AG10803 (cell line): ENCODE data around the gene SNX21.

Experiments used
- DNase-seq: peaks from one replicate; pipeline ENCODE4 v3.0.0; 2010; ENCODE audit warnings: low read depth
- H3K4me3 ChIP-seq: 2 replicates; pipeline ENCODE4 v1.5.1; 2011; ENCODE audit warnings: mild to moderate bottlenecking, low read length, control low read depth
- CTCF ChIP-seq: conservative IDR thresholded peaks from 2 replicates; pipeline ENCODE4 v1.5.1; 2011; ENCODE audit warnings: mild to moderate bottlenecking, low read length, control low read depth, inconsistent platforms

SNX21 gene

GRCh38 chr20:45816951-45817350 lies 16.6 kb upstream of the SNX21 start:
- DNase-seq = no peak
- H3K4me3 ChIP-seq = no peak overlapping the region
- TF ChIP-seq CTCF = no peak

GRCh38 chr20:45817376-45818194 lies 16.0 kb upstream of the SNX21 start:
- TF ChIP-seq CTCF = no peak
- H3K4me3 ChIP-seq = no peak overlapping the region
- peak; percentile 90 for DNase-seq

- no peak for DNase-seq
- TF ChIP-seq CTCF = no peak
Observed at GRCh38 chr20:45818239-45818638, 15.4 kb upstream of the SNX21 start.

GRCh38 chr20:45819466-45819865 lies 14.1 kb upstream of the SNX21 start:
- H3K4me3 ChIP-seq = no peak overlapping the region
- DNase-seq = no peak
- no peak for TF ChIP-seq CTCF

More at GRCh38 chr20:45818239-45818638, 15.4 kb upstream of the SNX21 start:
- H3K4me3 ChIP-seq = no peak overlapping the region

GRCh38 chr20:45821947-45822346 lies 11.7 kb upstream of the SNX21 start:
- TF ChIP-seq CTCF = no peak
- no peak overlapping the region for H3K4me3 ChIP-seq
- DNase-seq = no peak

- H3K4me3 ChIP-seq = no peak overlapping the region; the same call in 1 of the 2 replicates
Observed at GRCh38 chr20:45822857-45823256, 10.7 kb upstream of the SNX21 start.

More at GRCh38 chr20:45822857-45823256, 10.7 kb upstream of the SNX21 start:
- DNase-seq = peak; percentile 27
- TF ChIP-seq CTCF = no peak
